ENCODE results near the gene RWDD4.

DNA sequence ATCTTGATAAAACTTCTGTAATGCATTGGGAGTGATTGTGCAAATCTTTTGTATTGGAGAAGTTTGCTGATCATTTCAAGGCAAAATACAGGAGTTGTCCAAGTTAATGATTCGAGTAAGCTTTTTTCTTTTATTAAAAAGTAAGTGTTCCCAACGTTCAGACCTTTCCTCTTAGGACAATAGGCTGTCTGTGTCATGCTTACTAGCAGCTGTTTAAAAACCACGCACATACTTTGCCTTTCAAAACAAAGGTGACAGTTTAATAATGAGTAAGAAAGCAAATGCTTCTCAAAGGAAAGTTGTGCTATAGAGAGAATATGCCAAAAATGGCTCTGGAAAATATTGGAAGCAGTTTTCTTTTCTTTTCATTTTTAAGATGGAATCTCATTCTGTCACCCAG lies 11.3 kb upstream of the RWDD4 start:
- TF ChIP-seq POLR2A (IDR thresholded peaks at IDR 0.05): no peak
- TF ChIP-seq, protein P1, sequence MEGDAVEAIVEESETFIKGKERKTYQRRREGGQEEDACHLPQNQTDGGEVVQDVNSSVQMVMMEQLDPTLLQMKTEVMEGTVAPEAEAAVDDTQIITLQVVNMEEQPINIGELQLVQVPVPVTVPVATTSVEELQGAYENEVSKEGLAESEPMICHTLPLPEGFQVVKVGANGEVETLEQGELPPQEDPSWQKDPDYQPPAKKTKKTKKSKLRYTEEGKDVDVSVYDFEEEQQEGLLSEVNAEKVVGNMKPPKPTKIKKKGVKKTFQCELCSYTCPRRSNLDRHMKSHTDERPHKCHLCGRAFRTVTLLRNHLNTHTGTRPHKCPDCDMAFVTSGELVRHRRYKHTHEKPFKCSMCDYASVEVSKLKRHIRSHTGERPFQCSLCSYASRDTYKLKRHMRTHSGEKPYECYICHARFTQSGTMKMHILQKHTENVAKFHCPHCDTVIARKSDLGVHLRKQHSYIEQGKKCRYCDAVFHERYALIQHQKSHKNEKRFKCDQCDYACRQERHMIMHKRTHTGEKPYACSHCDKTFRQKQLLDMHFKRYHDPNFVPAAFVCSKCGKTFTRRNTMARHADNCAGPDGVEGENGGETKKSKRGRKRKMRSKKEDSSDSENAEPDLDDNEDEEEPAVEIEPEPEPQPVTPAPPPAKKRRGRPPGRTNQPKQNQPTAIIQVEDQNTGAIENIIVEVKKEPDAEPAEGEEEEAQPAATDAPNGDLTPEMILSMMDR (IDR thresholded peaks at IDR 0.05 in 4 of 5, conservative IDR thresholded peaks at IDR 0.05 in 1 of 5): no peak

Data from gastrocnemius medialis (tissue), 4 donors.